ENCODE measurements around the gene SNCG.

DNA sequence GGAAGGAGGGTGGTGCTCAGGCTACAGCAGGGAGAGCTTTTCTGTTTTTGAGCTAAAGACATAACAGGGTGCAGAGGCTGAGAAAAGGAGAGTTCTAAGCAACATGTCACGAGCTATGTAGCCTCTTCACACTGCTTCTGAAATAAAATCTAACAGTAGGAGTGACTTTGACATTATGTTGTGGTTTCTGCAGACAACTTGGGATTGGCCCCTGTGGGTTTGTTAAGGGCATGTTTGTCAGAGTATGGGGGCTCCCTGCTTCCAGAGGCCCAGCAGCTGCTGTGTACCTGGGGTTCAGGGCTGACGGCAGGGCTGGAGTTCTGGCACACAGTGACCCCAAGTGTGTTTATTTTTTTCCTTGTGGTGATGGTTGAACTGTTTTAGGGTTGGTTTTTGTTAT, 25.7 kb upstream of the SNCG start:
- TF ChIP-seq, protein P1, sequence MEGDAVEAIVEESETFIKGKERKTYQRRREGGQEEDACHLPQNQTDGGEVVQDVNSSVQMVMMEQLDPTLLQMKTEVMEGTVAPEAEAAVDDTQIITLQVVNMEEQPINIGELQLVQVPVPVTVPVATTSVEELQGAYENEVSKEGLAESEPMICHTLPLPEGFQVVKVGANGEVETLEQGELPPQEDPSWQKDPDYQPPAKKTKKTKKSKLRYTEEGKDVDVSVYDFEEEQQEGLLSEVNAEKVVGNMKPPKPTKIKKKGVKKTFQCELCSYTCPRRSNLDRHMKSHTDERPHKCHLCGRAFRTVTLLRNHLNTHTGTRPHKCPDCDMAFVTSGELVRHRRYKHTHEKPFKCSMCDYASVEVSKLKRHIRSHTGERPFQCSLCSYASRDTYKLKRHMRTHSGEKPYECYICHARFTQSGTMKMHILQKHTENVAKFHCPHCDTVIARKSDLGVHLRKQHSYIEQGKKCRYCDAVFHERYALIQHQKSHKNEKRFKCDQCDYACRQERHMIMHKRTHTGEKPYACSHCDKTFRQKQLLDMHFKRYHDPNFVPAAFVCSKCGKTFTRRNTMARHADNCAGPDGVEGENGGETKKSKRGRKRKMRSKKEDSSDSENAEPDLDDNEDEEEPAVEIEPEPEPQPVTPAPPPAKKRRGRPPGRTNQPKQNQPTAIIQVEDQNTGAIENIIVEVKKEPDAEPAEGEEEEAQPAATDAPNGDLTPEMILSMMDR (IDR thresholded peaks at IDR 0.05), result no peak
- TF ChIP-seq ZNF138 (CRISPR knock-in tag; conservative IDR thresholded peaks at IDR 0.05), result no peak
- TF ChIP-seq, protein P2, sequence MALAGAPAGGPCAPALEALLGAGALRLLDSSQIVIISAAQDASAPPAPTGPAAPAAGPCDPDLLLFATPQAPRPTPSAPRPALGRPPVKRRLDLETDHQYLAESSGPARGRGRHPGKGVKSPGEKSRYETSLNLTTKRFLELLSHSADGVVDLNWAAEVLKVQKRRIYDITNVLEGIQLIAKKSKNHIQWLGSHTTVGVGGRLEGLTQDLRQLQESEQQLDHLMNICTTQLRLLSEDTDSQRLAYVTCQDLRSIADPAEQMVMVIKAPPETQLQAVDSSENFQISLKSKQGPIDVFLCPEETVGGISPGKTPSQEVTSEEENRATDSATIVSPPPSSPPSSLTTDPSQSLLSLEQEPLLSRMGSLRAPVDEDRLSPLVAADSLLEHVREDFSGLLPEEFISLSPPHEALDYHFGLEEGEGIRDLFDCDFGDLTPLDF (CRISPR knock-in tag; IDR thresholded peaks at IDR 0.05), result no peak
- TF ChIP-seq, protein P3, sequence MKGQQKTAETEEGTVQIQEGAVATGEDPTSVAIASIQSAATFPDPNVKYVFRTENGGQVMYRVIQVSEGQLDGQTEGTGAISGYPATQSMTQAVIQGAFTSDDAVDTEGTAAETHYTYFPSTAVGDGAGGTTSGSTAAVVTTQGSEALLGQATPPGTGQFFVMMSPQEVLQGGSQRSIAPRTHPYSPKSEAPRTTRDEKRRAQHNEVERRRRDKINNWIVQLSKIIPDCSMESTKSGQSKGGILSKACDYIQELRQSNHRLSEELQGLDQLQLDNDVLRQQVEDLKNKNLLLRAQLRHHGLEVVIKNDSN (CRISPR knock-in tag; IDR thresholded peaks at IDR 0.05), result no peak
- TF ChIP-seq, protein P4, sequence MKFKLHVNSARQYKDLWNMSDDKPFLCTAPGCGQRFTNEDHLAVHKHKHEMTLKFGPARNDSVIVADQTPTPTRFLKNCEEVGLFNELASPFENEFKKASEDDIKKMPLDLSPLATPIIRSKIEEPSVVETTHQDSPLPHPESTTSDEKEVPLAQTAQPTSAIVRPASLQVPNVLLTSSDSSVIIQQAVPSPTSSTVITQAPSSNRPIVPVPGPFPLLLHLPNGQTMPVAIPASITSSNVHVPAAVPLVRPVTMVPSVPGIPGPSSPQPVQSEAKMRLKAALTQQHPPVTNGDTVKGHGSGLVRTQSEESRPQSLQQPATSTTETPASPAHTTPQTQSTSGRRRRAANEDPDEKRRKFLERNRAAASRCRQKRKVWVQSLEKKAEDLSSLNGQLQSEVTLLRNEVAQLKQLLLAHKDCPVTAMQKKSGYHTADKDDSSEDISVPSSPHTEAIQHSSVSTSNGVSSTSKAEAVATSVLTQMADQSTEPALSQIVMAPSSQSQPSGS (CRISPR knock-in tag; IDR thresholded peaks at IDR 0.05; ENCODE audit: borderline replicate concordance, low read depth), result no peak
- no peak for TF ChIP-seq ZNF671 (CRISPR knock-in tag; IDR thresholded peaks at IDR 0.05)
- no peak for TF ChIP-seq OVOL2 (CRISPR knock-in tag; IDR thresholded peaks at IDR 0.05; ENCODE audit: borderline replicate concordance)
- no peak for TF ChIP-seq CREM (CRISPR knock-in tag; IDR thresholded peaks at IDR 0.05)

Measured in WTC11 (cell line).